ENCODE results near the gene RAB22A. TPM values are rescaled to one million over a fixed set of nuclear protein-coding genes. Genes with fewer than 3 reads are reported as not detected.

The RAB22A gene
- total RNA-seq, 4 donors from 2014 or later = 4.2 to 25.9 (median 20.7) TPM

GRCh38 chr20:58274384-58274783, 35.1 kb upstream of the RAB22A start:
- no peaks in the 10 kb centered on the region for H3K27me3 ChIP-seq
- no peaks in the 10 kb centered on the region for H3K36me3 ChIP-seq
- TF ChIP-seq EP300 (IDR thresholded peaks at IDR 0.05; ENCODE audit: low read depth) (no peak), POLR2A (IDR thresholded peaks at IDR 0.05) (no peak), POLR2AphosphoS5 (IDR thresholded peaks at IDR 0.05) (no peak), CTCF (IDR thresholded peaks at IDR 0.05) (no peak)
- H3K27ac ChIP-seq = no peak overlapping the region
- DNase-seq = no peak
- H3K4me3 ChIP-seq = no peak overlapping the region
- in situ Hi-C loops (cut with MboI; ENCODE audit: low pct_ligation_motif_present in 1 of 4, low pct_unique_long_range_greater_than_20kb in 1 of 4, low sequenced_read_pairs in 3 of 4) = no loop called here
- H3K9me3 ChIP-seq = peaks cover 0 to 4% of the 10 kb centered on the region in 2 donors
- intact Hi-C loops (cut with DNase I; ENCODE audit: low total_unique reads) = no loop called here
- peaks cover 0 to 24% (median 0%) of the 10 kb centered on the region in 4 donors for H3K4me1 ChIP-seq

- DNase-seq = no peak
- Histone ChIP-seq H3K4me1 (peaks cover 0 to 12% (median 0%) of the 10 kb centered on the region in 4 donors), H3K9me3 (peaks cover 0 to 4% of the 10 kb centered on the region in 2 donors), H3K36me3 (no peaks in the 10 kb centered on the region), H3K4me3 (no peak overlapping the region), H3K27ac (no peak overlapping the region), H3K27me3 (no peaks in the 10 kb centered on the region)
- in situ Hi-C loops (cut with MboI; ENCODE audit: low pct_ligation_motif_present in 1 of 4, low pct_unique_long_range_greater_than_20kb in 1 of 4, low sequenced_read_pairs in 3 of 4) = no loop called here
- TF ChIP-seq POLR2AphosphoS5 (IDR thresholded peaks at IDR 0.05) = no peak
- no peak for TF ChIP-seq POLR2A (IDR thresholded peaks at IDR 0.05)
- TF ChIP-seq EP300 (IDR thresholded peaks at IDR 0.05; ENCODE audit: low read depth) = no peak
- no peak for TF ChIP-seq CTCF (IDR thresholded peaks at IDR 0.05)
- intact Hi-C loops (cut with DNase I; ENCODE audit: low total_unique reads) = no loop called here
- 65 to 78% methylated on average over 2 of the region's 2 CpGs for WGBS, 2 donors (ENCODE audit: low coverage in 1 of 2)
Measured at GRCh38 chr20:58277107-58277506, 32.4 kb upstream of the RAB22A start.

- 39 to 52% methylated on average over 3 to 4 of the region's 4 CpGs for WGBS, 2 donors (ENCODE audit: low coverage in 1 of 2)
- Histone ChIP-seq H3K27ac (no peak overlapping the region), H3K4me3 (no peak overlapping the region), H3K9me3 (peaks cover 0 to 4% of the 10 kb centered on the region in 2 donors), H3K4me1 (peaks cover 0 to 12% (median 0%) of the 10 kb centered on the region in 4 donors), H3K36me3 (no peaks in the 10 kb centered on the region), H3K27me3 (no peaks in the 10 kb centered on the region)
- DNase-seq = no peak
- in situ Hi-C loops (cut with MboI; ENCODE audit: low pct_ligation_motif_present in 1 of 4, low pct_unique_long_range_greater_than_20kb in 1 of 4, low sequenced_read_pairs in 3 of 4) = no loop called here
- TF ChIP-seq POLR2A (IDR thresholded peaks at IDR 0.05) (no peak), CTCF (IDR thresholded peaks at IDR 0.05) (no peak), EP300 (IDR thresholded peaks at IDR 0.05; ENCODE audit: low read depth) (no peak), POLR2AphosphoS5 (IDR thresholded peaks at IDR 0.05) (no peak)
- intact Hi-C loops (cut with DNase I; ENCODE audit: low total_unique reads) = no loop called here
Measured at GRCh38 chr20:58277578-58278472, 31.7 kb upstream of the RAB22A start.

- in situ Hi-C loops (cut with MboI; ENCODE audit: low pct_ligation_motif_present in 1 of 4, low pct_unique_long_range_greater_than_20kb in 1 of 4, low sequenced_read_pairs in 3 of 4) = no loop called here
Measured at GRCh38 chr20:58286729-58287128, 22.8 kb upstream of the RAB22A start.

More at GRCh38 chr20:58286729-58287128, 22.8 kb upstream of the RAB22A start:
- DNase-seq = no peak
- TF ChIP-seq EP300 (IDR thresholded peaks at IDR 0.05; ENCODE audit: low read depth) = no peak
- TF ChIP-seq POLR2AphosphoS5 (IDR thresholded peaks at IDR 0.05) = no peak
- no peak for TF ChIP-seq POLR2A (IDR thresholded peaks at IDR 0.05)
- TF ChIP-seq CTCF (IDR thresholded peaks at IDR 0.05) = no peak
- no peaks in the 10 kb centered on the region for H3K27me3 ChIP-seq
- no peaks in the 10 kb centered on the region for H3K9me3 ChIP-seq
- H3K4me1 ChIP-seq = no peaks in the 10 kb centered on the region
- WGBS, 2 donors (ENCODE audit: low coverage in 1 of 2) = 89 to 100% methylated on average over 1 to 7 of the region's 7 CpGs
- H3K4me3 ChIP-seq = no peak overlapping the region
- H3K36me3 ChIP-seq = no peaks in the 10 kb centered on the region
- H3K27ac ChIP-seq = no peak overlapping the region
- intact Hi-C loops (cut with DNase I; ENCODE audit: low total_unique reads) = no loop called here
